GM23248 (cell line): ENCODE measurements around the gene EHMT2.

Experiments
- EZH2 ChIP-seq: fragments of 200-600 bp; sonication (generic); IDR thresholded peaks from 2 replicates; pipeline ENCODE4 v1.6.1; 2018; ENCODE audit warnings: antibody characterized with exemption, mild to moderate bottlenecking; ENCODE audit not compliant: insufficient read depth, poor library complexity, severe bottlenecking
- EZH2phosphoT487 ChIP-seq: fragments of 200-600 bp; sonication (generic); IDR thresholded peaks from 2 replicates; pipeline ENCODE4 v1.6.1; 2018; ENCODE audit warnings: antibody characterized with exemption, moderate library complexity, mild to moderate bottlenecking, low read depth; ENCODE audit not compliant: insufficient read depth

DNA sequence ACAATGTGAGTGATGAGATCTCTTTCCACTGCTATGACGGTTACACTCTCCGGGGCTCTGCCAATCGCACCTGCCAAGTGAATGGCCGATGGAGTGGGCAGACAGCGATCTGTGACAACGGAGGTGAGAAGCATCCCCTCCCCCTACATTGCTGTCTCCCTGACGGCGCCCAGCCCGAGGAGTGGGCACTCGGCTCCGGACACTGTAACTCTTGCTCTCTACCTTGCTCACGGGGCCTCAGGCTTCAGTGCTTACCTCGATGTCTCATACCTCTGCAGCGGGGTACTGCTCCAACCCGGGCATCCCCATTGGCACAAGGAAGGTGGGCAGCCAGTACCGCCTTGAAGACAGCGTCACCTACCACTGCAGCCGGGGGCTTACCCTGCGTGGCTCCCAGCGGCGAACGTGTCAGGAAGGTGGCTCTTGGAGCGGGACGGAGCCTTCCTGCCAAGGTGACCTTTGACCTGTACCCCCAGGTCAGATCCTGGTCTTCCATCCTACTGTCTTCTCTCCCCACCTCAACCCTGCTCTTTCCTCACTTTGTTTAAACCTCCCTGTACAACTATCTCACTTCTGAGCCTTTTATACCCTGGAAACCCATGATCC, 49.7 kb upstream of the EHMT2 start:
- TF ChIP-seq EZH2 (no peak), EZH2phosphoT487 (no peak)
